ENCODE data around the gene CFAP221.

The CFAP221 gene

DNA sequence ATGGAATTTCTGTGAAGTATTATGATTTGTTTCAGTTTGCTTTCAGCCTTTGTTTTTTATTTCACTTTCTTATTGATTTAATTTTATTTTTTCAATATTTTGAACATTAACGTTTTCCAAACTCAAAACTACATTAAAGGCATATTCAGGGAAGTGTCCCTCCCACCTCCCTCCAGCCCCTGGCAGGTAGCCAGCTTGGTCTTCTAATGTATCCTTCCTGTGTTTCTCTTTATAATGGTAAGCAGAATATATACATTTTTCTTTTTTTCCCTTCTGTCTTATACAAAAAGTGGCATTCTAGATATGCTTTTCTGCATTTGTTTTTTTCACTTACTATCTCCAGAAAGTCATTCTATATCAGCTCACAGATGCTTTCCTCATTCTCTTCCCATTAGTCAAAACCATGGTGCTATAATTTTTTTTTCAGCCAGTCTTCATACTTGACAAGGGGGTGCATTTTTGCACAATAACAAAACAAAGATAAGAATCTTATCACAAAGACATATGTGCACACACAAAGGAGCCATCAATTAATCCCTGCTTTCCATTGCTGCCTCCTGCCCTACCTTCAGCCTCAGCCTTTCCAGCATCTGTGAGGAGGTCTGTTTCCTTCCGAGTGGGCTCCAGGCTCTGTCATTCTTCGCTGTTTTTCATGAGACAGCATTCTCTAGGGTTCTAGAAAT lies 101.1 kb downstream of the CFAP221 start:
- DNase-seq (ENCODE audit: low spot score) = no peak

DNA sequence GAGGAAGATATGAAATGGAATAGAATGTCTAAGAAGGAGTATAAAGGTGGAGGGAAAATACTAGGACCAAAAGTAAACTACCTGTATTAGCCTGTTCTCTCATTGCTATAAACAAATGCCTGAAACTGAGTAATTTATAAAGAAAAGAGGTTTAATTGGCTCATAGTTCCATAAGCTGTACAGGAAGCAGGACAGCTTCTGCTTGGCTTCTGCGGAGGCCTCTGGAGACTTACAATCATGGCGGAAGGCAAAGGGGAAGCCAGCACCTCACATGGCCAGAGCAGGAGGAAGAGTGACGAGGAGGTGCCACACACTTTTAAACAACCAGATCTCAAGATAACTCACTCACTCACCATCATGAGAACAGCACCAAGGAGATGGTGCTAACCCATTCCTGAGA lies 101.9 kb downstream of the CFAP221 start:
- DNase-seq (ENCODE audit: low spot score) = no peak

DNA sequence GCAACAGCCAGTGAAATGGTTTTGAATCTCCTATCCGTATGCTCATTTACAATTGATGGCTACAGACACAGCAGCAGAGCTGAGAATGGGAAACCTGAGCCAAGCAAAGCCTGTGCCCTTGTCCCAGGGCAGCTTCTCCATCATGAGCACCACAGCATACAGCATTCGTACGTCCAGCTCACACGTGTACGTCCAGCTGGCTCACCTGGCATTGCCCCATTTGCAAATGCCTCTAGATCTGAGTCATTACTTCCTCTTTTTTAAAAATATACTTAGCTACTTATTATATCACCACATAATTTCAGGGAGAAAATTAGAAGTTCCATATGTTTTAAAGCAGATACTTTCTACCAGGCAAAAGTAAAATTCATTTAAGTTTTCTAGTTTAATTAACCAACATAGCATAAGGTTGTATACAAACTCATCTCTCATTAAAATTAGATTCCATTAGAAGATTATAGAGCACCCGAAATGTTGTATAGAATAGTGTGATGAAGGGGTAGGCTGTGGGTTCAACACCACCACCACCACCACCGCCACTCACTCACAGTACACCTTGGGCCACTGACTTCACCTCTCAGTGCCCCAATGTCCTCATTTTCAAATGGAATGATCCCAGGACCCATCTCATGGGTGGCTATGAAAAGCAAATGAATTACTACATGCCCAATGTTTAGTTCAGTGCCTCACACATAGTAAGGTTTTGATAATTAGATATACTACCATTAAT lies 103.4 kb downstream of the CFAP221 start:
- no peak for DNase-seq (ENCODE audit: low spot score)

DNA sequence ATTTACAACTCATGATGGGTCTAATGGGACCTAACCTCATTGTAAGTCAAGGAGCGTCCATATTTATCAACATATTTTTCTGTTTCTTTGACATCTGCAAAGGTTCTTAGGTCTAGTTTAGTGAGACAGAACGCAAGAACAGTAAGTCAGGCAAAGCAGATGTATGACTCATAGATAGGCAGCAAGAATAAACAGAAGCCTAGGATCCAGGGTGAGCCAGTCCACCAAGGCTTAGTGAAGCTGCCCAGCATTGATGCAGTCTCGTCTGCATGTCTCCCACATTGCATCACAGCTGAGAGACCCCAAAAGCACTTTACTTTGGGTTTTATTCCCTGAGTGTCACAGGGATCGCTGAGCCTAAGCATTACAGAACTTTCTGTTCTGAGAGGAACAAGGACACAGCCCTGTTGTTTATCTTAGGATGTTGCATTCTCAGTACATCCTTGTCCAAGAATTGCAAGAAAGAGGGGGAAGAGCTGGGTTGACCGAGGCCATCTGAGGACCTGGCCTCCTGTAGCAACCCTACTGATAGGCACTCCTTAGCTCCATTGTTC lies 105.2 kb downstream of the CFAP221 start:
- DNase-seq (ENCODE audit: low spot score) = no peak

DNA sequence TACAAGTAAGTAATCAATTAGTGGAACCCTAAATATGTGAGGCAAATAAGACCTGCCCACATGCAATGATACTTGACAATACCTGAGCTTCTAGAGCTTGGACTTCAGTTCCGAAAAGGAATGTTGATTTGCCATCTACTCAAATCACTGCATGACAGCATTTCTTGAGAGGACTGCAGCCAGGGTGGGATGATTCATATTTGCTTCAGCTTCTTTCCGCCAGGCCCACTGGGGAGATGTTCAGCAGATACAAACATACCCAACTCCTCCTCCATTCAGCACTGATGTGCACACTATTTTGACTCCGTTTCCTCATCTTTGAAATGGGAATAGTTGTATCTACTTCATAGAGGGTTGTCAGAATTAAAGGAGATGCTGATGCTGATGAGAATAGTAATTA lies 106.0 kb downstream of the CFAP221 start:
- DNase-seq (ENCODE audit: low spot score) = no peak

DNA sequence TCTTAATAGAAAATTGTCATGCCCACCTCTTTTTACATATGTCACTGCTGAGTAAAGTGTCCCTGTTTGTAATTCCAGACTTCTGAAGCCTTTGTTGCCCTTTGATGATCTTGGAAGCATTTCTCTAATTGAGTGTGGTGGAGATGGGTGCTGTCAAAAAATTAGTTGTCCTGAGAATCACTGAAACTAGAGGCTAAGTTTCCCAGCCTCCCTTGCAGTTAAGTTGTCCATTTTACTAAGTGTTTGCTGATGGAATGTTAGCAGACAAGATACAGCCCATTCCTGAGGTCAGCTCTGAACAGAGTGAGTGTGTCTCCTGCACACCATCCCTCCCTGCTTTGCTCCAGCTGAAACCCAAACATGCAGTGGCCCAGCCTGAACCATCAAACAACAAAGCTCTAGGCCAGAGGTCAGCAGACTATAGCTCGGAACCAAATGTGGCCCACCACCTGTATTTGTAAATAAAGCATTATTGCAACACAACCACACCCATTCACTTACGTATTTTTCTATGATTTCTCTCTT lies 106.7 kb downstream of the CFAP221 start:
- no peak for DNase-seq (ENCODE audit: low spot score)

DNA sequence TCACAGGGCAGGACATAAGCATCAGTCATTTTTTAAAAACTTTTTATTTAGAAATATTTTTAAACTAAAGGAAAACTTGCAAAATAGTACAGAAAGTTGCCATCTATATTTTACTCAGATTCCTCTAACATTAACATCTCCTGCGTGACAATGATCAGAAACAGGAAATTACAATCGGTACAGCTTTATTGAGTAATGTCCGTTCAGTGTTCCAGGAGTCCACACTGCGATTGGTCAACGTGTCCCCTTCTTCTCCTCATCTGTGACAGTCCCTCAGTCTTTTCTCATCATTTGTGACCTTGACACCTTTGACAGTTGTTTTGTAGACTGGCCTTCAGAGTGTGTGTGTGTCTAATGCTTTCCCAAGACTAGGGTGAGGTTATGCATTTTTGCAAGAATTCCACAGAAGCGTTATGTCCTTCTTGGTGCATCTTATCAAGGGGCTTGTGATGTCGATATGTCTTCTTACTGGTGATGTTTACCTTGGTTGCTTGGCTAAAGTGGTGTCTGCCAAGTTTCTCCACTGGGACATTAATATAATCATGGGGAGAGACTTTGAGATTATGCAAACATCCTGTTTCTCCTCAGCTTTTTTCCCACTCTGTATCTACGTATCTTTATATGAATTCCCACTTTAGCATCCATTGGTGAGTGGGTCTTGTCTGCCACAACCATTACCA lies 113.4 kb downstream of the CFAP221 start:
- DNase-seq (ENCODE audit: low spot score) = no peak

DNA sequence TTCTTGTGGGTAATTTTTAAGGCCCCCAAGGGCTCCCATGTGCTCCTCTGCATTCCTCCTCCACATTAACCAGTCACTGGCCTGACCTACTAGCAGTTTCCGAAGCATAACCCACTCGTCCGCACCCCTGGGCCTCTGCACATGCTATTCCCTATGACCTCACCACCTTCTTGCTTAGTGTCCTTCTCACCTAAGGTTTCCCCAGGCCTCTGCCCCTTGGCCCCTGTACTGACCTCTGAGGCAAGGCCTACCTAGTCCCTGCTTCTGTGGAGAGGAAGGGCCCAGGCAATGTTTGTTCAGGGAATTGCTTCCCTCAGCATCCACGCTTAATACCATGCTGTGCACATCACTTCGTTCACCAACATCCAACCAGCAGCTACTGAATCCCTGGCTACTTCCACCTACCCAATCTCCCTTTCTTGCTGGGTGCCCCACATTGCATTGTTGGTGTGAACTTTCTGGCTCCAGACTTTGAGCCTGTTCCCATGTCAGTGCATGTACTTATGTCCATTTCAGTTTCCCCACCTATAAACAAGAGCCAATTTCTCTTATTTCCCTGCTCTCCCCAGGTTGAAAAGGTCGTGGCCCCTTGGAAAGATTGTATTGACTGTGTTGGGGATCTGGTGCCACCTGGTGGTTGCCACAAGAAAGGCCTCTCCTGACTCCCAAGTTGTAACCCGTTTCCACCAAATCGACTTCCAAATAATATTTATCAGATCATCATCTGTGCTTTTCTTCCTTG lies 115.5 kb downstream of the CFAP221 start:
- peak; percentile 27 for DNase-seq (ENCODE audit: low spot score)

DNA sequence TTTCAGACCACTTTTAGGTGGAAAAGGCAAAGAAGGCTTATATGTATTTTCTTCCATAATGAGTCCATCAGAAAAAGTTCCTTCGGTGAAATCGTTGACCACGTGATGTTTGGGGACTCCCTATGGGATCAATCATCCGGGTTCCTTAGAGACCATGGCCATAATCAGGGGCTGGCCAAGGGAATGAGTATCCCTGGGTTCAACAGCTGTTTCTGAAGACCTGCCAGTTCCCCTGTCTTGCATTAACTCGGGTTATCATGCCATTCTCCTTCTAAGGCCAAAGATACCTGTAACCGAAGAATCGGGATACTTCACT lies 116.1 kb downstream of the CFAP221 start:
- no peak for DNase-seq (ENCODE audit: low spot score)

DNA sequence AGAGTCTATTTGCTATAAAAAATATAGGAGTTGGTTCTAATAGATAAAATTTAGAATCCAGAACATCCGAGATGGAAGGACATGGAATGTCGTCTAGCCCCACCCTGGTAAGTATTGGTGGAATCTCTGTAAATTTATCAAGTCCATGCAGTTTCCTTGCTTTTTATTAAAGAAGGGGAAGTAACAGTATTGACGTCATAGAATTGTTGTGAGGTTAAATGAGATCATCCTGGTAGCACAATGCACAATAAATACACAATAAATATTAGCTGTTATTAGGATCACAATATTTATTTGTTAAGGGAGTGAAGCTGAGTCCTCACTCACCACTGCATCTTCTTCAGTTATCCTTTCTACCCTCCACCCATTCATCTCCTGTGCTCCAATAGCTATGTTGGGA lies 118.0 kb downstream of the CFAP221 start:
- no peak for DNase-seq (ENCODE audit: low spot score)

DNA sequence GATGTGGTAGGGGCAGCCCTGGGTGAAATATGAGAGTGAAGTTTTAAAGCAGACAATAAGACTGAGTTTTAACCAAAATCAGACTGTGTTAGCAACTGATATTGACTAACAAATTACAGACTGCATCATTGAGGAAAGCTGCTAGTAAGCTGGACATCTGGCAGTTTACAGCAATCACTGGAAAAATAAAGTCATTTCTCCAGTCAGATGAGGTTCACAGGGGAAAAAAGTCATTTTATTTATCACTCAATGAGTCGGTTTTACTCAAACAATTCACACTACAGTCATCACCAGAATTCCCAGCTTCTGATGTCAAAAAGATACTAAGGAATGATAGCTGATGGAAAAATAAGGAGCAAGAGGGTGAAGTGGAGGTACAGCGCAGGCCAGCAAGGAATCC lies 124.3 kb downstream of the CFAP221 start:
- no peak for DNase-seq (ENCODE audit: low spot score)

DNA sequence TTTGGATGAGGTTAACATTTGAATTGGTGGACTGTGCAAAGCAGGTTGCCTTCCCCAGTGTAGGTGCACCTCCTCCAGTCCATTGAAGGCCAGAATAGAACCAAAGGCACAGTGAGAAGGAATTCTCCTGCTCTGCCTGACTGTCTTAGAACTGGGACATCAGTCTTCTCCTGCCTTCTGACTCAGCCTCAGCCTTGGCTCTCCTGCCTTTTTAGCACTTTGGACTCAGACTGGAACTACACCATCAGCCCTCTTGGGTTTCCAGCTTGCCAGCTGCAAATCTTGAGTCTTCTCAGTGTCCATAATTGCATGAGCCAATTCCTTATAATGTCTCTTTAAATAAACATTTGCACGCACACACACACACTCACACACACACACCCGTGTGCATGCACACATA lies 126.8 kb downstream of the CFAP221 start:
- DNase-seq (ENCODE audit: low spot score) = no peak

DNA sequence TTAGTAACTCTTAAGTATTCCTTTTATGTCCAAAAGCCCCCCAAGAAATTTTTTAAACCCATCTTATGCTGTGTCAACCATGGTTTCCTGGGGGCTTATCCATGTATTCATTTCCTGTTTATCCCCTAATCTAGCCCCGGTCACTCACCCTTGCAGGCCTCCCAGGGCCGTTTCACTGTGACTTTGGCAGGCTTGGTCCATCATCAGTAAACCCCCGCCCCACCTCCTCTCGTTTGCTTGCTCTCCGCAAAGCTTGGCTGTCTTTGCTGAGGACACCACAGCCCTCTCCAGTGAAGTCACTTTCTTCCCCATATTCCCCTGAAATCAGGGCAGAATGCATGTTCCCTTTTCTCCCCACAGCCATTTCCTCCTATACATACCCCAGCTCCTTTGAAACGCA lies 127.5 kb downstream of the CFAP221 start:
- no peak for DNase-seq (ENCODE audit: low spot score)

DNA sequence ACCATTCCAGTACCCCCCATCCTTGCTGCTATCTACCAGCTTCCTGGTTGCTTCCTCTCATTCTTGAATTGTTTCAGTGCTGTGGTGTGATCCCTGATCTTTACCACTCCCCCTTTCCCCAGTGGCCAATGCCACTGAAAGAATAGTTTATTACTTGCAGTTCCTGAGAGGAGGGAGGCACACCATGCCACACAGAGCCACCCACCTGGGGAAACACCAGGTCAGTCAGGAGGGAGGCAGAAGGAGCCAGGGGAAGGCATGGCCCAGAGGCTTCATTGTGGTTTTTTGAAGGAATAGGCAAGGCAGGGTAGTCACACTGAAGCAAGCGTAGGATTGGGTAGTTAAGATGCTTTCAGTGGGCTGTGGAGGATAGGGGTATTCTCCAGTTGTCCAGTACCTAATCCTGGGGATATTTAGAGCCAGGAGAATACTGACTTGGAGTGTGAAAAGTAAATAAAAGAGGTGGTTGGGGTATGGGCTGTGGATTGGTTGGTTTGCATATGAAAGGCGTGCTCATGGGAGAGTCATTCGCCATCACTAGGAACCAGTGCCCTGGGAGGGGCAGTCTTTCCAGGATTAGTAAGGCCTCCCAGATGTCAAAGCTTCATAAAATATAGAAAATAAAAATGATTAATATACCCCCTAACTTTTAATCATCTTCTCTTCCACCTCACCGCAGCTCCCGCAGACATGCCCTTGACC lies 128.1 kb downstream of the CFAP221 start:
- DNase-seq (ENCODE audit: low spot score) = no peak

DNA sequence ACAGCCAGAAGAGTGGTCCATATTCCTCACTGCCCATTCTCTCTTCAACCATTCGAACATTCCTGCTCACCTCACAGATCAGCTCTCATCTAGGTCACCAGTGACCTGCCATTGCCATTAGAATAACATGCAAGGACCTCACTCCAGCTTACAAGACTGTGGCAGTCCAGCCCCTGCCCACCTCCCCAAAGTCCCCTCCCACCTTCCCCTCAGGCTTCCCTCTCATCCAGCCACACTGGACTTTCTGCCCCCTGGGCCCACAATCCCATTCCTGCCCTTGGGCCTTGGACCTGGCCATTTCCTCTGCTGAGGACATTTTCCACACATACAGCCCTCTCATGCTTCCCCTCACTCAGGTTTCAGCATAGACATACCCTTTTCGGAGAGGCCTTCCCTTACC lies 129.5 kb downstream of the CFAP221 start:
- DNase-seq (ENCODE audit: low spot score) = no peak

DNA sequence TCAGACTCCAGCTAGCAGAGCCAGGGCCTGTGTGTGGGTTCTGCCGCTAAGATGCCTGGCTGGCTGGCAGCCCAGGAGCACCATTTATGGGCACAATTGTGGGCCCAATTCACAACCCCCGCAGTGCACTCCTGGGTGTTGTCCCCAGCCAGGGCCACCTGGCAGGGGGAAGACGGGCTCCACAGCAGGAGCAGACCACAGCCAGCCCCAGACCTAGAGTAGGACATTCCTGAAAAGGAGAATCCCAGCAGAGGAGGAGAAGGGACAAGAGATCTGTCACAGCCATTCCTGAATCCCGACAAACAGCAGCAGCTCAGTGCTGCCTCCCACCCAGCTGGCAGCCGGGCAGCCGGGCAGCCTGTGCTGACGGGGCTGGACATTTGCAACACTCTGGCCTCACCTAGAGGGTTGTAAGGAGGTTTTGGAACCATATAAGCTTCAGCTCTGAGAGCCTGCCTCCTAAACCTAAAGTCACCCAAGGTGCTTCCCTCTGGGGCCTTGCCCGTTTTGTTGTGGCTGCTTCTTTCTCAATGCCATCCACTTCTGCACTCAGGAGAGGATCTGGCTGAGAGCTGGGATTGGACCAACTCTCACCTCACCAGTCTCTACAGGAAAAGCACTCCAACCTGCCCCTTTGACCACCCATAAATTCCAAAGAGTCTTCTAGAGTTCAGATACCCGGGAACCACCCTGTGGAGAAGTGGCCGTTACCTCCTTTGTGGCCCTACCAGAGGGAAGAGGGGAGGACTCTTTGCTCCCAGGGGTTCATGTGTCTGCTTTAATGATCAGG lies 130.7 kb downstream of the CFAP221 start:
- no peak for DNase-seq (ENCODE audit: low spot score)

DNA sequence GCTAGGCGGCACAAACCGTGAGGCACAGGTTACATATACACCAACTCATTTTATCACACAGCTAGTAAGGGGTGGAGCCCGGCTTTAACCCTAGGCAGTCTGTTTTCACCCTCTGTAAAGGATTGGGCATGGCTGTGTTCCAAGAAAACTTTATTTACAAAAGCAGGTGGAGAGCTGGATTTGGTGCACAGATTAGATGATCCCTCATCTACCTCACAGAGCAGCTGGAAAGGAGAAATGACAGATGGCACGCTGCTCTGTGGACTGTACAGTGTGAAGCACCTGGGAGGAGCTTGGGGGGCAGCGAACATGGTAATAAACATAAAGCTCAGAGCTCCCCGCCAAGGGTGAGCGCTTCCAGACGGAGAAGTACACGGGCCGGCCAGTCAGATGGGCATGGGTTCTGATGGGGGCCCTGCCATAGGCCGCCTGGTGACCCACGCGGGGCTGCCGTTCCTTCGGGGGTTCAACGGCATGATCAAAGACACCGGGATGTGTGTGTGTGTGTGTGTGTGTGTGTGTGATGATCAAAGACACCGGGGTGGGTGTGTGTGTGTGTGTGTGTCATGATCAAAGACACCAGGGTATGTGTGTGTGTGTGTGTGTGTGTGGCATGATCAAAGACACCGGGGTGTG lies 133.9 kb downstream of the CFAP221 start:
- no peak for DNase-seq (ENCODE audit: low spot score)

DNA sequence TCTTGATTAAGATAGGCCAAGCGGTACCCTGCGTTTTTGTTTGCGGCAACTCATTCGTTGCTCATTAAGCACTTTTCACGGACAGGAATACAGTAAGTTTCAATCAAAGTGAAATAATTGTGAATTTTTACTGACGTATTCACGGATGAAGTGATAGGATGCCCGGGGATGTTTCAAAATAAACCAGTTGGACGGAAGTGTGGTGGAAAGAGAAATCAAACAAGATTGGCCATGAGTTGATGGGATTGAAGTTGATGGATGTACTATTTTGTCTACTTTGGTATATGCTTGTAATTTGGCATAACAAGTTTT lies 135.2 kb downstream of the CFAP221 start:
- DNase-seq (ENCODE audit: low spot score) = no peak

DNA sequence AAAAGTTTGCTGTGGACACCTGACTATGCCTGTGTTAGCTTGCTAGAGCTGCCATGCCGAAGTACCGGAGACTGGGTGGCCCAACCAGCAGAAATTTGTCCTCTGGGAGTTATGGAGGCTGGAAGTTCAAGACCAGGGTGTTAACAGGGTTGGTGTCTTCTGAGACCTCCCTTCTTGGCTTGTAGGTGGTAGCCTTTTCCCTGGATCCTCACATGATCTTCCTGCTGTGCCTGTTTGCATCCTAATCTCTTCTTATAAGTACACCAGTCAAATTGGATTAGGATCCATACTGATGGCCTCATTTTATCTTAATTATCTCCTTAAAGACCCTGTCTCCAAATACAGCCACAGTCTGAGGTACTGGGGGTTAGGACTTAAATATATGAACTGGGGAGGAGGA lies 135.6 kb downstream of the CFAP221 start:
- DNase-seq (ENCODE audit: low spot score) = no peak

DNA sequence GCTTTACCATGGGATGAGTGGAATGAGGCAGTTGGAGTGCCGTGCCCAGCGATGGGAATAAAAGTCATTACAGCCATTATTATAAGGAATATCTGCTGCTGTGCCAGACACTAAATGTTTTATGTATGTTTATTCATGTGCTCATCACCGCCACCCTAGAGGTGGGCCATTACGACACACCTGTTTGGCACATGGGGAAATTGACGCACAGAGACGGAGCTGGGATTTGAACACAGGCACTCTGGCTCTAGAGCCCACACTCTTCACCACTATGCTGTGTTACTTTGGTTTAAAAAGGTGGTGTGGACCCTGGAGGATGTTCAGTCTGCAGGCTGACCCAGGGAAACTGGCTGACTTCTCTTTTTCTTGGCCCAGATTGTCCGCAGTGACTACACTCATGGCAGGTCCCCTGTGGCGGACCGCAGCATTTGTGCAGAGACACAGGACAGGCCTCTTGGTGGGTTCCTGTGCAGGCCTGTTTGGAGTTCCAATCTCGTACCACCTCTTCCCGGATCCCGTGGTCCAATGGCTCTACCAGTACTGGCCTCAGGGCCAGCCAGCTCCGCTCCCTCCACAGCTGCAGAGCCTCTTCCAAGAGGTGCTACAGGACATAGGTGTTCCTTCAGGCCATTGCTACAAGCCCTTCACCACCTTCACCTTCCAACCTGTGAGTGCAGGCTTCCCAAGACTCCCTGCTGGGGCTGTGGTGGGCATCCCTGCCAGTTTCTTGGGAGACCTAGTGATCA lies 136.4 kb downstream of the CFAP221 start:
- no peak for DNase-seq (ENCODE audit: low spot score)
